Head of caudate nucleus (tissue), 42 donors: ENCODE measurements around the gene FNBP1.

Experiments used
- DNase-seq, 42 donors: peaks; one replicate each; pipeline versions ENCODE4 v3.0.0 to v3.0.0-alpha.2; 2020 to 2021; ENCODE audit warnings: mixed read lengths in 7 of 42
- intact Hi-C: fragments of 100-400 bp; cut with DNase I; formaldehyde crosslinking; loops from one replicate; pipeline ENCODE4 v1.15.0; 2022

Gene FNBP1

DNA sequence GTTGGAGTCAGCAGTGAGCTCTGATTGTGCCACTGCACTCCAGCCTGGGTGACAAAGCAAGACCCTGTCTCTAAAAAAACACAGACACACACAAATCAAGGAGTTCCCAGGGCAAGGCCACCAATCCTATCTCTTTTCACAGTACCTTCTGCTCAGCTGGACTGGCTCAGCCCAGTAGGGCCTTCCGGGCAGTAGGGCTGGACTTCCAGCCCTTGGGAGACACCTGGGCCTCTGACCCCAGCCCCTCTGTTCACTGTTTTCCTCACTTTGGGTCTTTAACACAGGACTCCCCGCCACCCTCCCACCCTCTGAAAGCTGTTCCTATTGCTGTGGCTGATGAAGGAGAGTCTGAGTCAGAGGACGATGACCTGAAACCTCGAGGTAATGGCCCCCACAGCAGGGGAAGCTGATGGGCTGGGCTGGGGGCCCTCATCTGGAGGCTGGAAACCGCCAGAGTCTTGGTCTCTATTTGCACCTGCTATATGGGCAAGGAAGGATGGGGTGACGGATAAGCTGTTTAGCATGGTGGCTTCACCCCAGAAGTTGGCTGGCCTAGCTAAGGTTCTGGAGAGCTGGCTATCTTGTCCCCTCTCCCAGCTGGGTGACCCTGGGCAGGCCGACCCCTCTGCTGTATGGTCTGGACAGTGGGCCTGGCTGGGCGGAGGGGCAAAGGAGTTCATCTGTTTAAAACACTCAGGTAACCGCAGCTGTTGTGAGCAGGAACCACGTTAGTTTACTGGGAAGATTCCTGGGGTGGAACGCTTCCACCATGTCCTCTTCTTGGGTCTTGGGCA is 182.1 kb downstream of the FNBP1 start:
- DNase-seq: no peak
- intact Hi-C loops: no loop called here

DNA sequence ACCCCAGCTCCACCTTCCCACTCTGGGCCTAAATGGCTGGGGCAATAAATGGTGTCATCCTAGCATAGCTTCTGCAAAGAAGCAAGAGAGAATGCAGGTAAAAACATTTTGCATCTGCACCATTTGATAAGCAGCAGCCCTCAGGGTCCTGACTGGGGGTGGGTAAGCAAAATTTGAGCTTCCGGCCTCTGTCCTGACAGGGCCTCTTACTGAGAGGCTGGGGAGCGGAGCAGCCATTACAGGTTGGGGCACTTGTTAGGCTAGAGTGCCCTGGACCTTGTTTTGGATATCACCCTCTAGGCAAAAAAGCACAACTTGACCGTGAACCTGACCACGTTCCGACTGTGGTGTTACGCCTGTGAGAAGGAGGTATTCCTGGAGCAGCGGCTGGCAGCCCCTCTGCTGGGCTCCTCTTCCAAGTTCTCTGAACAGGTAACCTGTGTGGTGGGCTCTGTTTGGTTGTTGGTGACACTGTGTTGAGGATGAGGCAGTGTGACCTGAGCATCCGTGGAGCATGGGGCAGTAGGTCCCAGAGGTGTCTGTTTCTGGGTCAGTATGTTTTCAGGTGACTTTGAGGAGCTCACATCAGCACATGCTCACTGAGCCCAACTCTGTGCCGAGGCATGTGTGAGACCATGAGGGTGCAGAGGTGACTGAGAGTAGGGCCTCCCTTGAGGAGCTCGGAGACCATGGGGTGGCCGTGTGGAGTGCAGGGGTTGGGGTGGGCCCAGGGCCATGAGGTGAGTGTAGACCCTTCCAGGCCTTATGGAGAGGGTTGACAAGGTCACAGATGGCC is 184.6 kb downstream of the FNBP1 start:
- intact Hi-C loops: no loop called here
- DNase-seq: no peak

DNA sequence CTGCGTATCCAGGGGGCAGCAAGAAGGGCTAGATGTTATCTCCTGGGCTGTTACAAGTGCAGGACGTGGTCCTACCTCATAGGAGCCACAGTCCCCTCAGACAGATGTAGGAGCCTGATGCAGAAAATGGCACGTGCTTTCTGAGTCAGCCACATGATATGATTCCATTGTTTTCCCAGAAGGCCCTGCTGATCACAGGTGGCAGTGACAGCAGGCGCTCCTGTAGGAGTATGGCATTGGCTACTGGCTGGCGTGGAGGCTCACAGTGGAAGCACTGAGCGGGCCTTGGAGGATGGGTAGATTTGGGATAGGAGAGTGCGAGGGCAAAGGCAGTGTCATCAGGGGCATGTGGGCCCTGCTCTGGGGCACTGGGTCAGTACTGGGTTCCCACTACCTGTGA is 185.8 kb downstream of the FNBP1 start:
- intact Hi-C loops: no loop called here
- DNase-seq: no peak

DNA sequence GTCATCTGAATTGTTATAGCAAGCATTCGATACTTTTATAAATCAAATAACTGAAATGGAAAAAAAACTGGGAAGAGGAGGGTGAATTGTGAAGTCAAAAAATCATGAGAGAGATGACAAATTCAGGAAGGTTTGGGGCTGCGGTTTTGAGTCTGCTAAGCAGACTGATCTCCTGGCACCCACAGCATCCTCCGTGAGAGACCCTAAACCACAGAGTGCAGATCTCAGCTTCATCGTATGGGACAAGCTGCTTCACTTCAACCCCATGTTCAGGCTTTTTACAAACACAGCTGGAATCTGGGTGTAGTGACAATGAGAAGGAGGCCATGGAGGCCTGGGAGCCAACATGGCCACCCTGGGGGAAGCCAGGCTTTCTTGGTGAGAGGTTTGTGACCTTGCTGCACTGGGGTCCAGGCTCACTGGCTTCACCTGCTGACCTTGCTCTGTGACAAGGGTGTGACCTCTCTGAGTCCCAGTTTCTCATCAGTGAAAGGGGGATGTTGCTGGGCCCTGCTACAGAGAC is 188.3 kb downstream of the FNBP1 start:
- DNase-seq: no peak
- intact Hi-C loops: no loop called here

DNA sequence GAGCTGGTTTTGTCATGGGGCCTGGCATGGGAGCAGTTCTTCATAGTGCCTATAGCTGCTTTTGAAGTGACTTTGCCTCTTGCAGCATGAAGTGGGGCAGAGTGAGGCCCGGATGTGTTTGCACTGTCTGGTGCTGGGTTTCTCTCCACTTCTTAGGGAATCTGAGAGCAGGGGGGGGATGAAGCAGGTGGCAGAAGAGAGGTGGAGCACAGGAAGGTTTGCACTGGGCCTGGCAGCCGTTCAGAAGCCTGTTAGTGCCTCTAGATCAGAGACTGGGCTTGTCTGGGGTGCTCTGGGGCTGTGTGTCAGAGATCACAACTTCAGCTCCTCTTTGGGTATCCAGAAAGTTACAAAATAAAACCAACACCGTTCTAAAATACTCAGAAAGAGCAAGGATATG is 189.4 kb downstream of the FNBP1 start:
- DNase-seq: no peak
- intact Hi-C loops: no loop called here

DNA sequence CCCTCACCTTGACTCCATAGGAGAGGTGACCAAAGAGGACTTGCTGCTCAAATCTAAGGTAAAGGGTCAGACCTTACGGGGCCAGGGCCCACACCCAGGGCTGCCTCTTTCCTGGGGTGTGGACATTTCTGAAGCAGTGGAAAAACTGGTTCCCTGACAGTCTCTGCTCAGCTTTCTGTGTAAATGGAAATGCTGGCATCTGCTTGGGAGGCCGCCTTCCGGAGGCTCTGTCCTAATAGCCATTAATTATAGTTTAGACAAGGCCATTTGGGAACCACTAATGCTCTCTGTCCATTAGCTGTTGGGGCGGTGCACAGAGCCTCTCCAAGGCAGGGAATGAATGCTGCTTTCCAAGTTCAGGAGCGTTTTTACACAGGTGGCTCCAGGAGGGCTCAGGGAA is 190.4 kb downstream of the FNBP1 start:
- no peak for DNase-seq
- intact Hi-C loops: no loop called here

DNA sequence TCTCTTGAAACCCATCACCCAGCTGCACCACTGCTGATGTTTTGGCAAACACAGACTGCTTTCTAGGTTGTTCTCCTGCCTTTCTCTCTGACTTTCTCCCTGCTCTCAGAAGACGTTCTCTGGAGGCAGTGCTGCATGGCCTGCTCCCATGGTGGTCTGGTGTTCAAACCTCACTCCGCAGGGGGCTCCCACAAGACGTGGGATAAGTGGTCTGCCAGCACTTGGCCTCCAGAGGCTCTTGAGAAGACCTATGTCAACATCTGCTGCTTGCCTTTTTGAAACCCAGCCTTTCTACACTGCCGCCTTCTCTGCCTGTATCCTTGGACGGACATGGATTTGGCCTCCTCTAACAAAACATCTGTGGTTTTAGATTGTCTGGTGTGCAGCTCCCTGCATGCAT is 191.2 kb downstream of the FNBP1 start:
- intact Hi-C loops: no loop called here
- no peak for DNase-seq

DNA sequence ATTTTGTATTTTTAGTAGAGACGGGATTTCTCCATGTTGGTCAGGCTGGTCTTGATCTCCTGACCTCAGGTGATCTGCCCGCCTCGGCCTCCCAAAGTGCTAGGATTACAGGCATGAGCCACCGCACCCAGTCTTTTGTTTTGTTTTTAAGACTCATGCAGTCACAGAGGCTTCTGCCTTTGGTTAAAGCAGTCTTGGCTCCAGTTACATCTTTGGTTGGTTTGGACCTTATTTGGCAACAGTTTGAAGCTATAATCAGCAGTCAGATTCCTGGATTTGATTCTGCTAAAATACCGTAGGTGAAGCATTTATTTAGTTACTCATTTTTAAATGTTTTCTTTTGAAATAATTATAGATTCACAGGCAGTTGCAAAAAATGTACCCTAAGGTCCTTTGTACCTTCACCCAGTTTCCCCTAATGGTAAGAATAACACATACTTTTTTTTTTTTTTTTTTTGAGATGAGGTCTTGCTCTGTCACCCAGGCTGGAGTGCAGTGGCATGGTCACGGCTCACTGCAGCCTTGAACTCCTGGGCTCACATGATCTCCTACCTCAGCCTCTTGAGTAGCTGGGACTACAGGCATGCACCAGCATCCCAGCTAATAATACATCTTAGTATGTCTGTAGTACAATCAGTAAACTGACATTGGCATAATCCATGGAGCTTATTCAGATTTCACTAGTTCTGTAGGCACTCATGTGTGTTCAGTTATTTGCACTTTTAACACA is 192.0 kb downstream of the FNBP1 start:
- intact Hi-C loops: no loop called here
- no peak for DNase-seq

DNA sequence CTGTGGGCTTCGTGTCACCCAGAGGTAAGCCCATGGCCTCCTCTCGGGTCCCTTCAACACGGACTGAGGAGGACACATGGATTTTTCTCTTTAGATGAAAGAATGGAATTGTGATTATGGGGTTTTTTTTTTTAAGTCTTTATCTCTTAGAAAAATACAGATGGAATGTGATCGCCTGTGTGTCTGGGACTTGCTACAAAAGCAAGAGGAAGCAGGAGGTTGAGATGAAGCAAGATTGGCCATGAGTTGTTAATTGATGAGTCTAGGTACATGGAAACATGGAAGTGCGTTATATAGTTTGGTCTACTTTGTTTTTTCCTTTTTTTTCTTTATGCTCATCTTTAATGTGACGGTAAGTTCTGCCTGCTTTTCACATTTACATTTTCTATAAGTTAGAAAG is 193.1 kb downstream of the FNBP1 start:
- intact Hi-C loops: no loop called here

DNA sequence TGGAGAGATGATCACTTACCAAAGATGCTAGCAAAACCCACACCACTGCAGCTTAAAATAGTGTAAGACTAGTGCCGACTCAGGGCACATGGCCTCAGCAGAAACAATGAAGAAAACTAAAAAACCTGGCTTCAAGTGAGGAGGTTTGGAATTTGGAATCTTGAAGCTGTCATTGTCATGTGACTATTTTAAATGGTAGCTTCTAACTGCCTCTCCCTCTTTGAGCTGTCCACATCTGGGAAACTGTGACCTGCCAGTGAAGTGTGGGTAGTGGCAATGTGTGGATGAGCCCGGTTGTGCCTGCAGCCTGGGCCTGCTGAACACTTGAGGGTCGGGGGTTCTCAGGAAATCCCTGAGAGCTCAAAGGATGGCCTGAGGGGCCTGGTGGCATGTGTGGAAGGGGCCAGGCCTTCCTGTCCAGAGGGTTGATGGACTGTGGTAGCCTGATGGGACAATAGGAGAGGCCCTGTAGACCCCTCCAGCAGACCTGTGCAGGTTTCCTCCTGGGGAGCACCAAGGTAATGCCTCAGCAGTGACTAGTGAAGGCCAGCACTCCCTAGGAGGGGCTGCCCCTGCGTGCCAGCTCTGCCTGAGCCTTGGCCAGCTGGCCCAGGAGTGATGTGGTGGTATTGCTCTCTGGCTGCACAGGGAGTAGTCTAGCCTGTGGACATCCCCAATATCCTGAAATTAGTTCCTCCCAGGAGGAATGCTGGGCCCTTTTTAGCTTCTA is 194.1 kb downstream of the FNBP1 start:
- intact Hi-C loops: no loop called here
- no peak for DNase-seq

More for the DNA sequence above, 193.1 kb downstream of the FNBP1 start:
- DNase-seq: no peak

DNA sequence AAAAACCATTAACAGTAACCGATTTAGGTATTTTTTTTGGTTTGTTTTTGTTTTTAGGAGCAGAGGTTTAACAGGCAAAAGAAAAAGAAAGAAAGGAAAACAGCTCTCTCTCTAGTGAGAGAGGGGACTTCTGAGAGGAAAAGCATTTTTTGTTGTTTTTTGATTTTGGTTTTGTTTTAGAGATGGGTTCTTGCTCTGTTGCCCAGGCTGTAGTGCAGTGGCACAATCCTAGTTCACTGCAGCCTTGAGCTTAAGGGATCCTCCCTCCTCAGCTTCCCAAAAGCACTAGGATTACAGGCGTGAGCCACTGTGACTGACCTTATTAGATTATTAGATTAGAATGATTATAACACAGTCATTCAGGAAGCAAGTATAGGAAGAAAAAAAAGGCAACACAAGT is 197.6 kb downstream of the FNBP1 start:
- no peak for DNase-seq
- intact Hi-C loops: no loop called here

DNA sequence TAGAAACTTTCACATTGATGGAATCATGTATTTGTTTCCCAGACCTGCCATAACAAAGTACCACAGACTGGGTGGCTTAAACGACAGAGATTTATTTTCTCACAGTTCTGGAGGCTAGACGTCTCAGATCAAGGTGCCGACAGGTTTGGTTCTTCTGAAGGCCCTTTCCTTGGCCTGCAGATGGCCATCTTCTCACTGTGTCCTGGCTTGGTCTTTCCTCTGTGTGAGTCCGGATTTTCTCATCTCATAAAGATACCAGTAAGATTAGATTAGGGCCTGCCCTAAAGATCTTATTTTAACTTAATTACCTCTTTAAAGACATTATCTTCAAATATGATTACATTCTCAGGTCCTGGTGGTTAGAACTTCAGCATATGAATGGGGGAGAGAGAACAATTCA is 201.9 kb downstream of the FNBP1 start:
- DNase-seq: no peak
- intact Hi-C loops: no loop called here

DNA sequence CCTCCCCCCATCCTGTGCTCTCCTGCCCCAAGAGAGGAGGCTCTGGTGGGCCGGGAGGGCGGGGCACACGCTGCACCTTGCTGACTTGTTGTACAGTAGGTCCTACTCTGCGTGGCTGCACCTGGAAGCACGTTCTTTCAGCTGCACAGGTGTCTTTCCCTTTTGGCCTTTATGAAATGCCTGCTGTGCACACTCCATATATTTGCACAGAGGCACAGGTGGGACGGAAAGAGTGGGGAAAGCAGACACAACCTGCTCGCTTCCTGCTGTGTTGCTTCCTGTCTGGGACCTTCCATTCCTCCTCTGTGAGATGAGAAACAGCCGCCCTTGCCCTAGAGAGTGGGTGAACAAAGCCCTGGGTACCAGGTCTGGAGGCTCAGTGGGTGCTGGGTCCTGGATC is 203.0 kb downstream of the FNBP1 start:
- no peak for DNase-seq
- intact Hi-C loops: no loop called here

DNA sequence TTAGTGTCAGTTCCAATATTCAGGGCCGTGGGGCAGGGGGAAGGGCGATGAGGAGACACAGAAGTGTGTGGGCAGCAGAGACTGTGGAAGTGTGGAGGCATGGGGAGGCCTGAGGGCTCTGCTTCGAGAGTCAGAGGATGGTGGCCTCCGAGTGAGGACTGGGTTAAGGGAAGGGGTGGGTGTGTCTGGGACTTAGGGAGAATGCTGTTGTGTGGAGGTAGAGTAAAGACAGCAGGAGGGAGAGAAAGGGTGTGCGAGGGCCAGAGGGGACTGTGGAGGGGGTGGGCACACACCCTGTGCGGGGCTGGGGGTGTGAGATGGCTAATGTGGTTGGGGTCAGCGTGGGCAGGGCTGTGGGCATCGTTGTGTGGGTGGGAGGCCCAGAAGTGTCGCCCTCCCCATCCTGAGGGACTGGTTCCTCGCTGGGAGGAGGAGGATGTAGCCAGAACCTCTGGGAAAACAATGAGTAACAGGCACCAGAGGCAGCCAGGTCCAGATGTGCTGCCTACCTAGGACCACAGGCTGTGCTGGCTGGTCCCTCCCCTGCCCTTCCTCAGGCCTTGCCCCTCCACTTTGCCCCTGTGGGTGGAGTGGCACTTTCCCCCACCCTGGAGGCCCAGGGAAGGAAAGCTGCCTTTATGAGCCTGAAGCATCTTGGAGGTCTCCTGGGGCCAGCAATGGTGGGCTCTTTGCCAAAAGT is 203.5 kb downstream of the FNBP1 start:
- intact Hi-C loops: loop anchor here (10.0 kb wide), 1 partner anchor 395 kb away; no protein-coding TSS in a partner anchor
- peak in 1 of 42 donors; percentile 27 for DNase-seq

DNA sequence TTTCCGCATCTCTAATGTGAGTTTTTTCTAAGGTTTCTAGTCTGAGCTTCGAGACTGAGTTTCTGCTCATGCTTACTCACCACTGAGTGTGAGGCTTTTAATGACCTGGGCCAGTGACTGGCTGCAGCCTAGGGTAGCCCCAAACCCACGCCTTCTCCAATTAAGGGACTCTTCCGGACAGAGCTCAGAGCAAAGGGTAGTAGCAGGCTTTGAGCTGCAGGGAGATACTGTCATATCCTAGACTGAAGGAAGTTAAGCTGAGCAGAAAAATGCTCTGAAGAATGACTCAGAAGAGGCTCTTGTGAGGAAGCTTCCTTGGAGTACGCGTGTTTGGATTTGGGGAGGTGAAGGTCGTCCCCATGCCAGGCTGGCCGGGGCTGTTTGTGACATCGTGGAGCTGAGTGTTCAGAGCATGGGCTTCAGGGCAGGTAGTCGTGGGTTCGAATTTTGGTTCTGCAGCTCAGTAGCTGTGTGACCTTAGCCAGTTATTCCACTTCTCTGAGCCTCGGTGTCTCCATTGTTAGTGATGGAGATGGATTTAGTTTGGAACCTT is 204.2 kb downstream of the FNBP1 start:
- no peak for DNase-seq
- intact Hi-C loops: loop anchor here (10.0 kb wide), 1 partner anchor 396 kb away; no protein-coding TSS in a partner anchor
